ENCODE data around the gene CHI3L1.

Gene CHI3L1

DNA sequence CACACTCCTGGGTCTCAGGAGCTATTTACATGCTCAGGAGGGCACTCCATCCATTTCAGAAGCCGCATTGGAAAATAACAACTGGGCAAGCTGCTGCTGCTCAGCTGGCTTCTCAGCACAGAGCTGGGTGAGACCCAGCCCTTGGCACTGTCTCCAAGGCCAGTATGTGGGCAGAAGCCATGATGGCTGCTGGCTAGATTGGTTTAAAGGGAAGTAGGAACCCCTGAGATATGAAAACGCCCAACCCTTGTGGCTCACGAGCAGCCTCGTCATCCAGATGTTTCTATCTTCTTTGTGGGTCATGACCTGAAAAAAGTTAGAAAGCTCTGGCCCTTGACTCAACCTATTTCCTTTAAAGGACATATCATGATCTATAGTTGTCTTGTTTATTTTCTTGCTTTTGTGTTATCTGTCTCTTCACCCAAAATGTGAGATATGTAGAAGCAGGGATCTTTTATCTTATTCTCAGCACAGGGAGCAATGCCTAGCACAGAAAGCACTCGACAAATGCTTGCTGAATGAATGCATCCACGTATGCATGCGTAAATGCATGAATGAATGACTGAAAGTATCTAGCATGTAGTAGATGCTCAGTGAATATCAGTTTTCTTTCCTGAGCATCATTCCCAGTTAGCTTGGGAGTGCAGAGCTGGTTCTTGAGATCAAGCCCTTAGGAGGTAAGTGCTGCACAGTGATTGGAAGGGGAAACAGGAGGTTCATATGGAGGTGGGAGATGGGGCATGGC is 22.4 kb downstream of the CHI3L1 start:
- POLR2A ChIA-PET: no interaction called here
- CTCF ChIA-PET: interaction anchor here (4.7 kb wide), 1 partner anchor 9 kb away, joined by 19 read pairs; no protein-coding TSS in a partner anchor
- DNase-seq (ENCODE audit: extremely low spot score): no peak
- TF ChIP-seq, protein P1, sequence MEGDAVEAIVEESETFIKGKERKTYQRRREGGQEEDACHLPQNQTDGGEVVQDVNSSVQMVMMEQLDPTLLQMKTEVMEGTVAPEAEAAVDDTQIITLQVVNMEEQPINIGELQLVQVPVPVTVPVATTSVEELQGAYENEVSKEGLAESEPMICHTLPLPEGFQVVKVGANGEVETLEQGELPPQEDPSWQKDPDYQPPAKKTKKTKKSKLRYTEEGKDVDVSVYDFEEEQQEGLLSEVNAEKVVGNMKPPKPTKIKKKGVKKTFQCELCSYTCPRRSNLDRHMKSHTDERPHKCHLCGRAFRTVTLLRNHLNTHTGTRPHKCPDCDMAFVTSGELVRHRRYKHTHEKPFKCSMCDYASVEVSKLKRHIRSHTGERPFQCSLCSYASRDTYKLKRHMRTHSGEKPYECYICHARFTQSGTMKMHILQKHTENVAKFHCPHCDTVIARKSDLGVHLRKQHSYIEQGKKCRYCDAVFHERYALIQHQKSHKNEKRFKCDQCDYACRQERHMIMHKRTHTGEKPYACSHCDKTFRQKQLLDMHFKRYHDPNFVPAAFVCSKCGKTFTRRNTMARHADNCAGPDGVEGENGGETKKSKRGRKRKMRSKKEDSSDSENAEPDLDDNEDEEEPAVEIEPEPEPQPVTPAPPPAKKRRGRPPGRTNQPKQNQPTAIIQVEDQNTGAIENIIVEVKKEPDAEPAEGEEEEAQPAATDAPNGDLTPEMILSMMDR (IDR thresholded peaks at IDR 0.05; ENCODE audit: control extremely low read depth, extremely low read depth, low read depth, missing control alignments): no peak

DNA sequence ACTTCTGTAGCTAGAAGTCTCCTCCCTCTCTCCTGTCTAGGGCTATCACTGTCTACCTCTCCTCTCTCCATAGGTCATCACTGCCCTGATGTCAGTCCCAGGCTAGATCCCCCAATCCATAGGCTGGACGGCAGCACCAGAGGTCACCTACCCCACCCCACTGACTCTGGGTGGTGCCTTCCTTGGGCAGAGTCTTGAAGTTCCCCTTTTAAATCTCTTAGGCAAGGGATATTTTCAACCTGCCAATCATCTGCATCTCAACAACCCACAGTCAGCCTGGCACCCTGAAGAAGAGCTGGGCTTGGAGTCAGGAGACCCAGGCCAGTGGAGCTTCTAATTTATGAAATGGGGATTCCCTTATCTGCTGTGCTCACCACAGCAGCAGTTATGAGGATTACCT is 24.1 kb downstream of the CHI3L1 start:
- POLR2A ChIA-PET: no interaction called here
- CTCF ChIA-PET: interaction anchor here (1.2 to 4.7 kb wide), 4 partner anchors 10 to 123 kb away, joined by 3 to 19 read pairs (median 4); no protein-coding TSS in a partner anchor
- DNase-seq (ENCODE audit: extremely low spot score): no peak
- TF ChIP-seq, protein P1 (IDR thresholded peaks at IDR 0.05; ENCODE audit: control extremely low read depth, extremely low read depth, low read depth, missing control alignments): no peak

DNA sequence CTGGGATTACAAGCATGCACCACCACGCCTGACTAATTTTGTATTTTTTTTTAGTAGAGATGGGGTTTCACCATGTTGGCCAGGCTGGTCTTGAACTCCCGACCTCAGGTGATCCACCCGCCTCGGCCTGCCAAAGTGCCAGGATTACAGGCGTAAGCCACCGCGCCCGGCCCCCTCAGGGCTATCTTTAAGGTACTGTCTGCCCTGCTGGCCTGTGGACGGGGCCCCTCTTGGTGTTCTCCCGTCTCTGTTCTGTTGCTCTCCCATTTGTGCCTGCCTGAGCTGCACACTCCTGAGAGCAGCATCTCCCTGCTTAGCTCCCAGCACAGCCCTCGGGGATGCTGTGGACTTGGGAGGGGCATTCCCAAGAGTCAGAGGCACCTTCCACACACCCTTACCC is 24.8 kb downstream of the CHI3L1 start:
- ChIA-PET POLR2A (no interaction called here), CTCF (interaction anchor here (1.2 to 4.7 kb wide), 4 partner anchors 11 to 122 kb away, joined by 3 to 19 read pairs (median 4); no protein-coding TSS in a partner anchor)
- DNase-seq (ENCODE audit: extremely low spot score): no peak
- TF ChIP-seq, protein P1 (IDR thresholded peaks at IDR 0.05; ENCODE audit: control extremely low read depth, extremely low read depth, low read depth, missing control alignments): no peak

DNA sequence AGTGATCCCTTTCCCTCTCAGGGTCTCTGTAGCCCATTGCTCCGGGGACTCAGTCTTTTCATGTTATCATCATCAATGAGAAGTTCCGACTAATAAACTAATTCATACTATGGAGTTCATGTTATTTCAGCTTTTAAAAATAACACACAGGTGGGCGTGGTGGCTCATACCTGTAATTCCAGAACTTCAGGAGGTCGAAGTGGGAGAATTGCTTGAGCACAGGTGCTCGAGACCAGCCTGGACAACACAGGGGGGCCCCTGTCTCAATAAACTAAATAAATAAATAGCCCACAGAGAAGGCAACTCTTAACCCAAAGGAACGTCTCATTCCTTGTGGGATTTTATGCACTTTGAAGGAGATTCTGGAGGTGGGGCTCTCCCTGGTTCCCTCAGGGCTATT is 25.3 kb downstream of the CHI3L1 start:
- POLR2A ChIA-PET: no interaction called here
- CTCF ChIA-PET: interaction anchor here (1.2 to 4.7 kb wide), 2 partner anchors 12 to 106 kb away, joined by 3 to 19 read pairs; no protein-coding TSS in a partner anchor

DNA sequence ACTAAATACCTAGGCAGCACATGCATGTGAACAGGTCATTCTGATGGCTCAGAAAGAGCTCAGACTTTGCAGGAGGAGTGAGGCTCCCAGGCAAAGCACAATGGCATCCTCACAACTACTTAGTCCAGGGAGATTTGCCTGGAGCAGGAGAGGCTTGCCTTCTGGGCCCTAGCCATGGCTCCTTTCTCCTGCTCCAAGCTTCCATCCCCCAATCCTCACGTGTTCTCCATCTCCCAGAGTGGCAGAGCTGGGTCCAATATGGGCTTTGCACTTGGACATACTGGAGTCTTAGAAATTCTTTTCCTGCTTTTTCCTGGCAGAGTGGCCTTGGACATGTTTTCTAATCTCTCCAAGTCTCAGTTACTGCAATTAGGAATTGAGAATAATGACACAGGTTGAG is 26.7 kb downstream of the CHI3L1 start:
- TF ChIP-seq, protein P1 (IDR thresholded peaks at IDR 0.05; ENCODE audit: control extremely low read depth, extremely low read depth, low read depth, missing control alignments): no peak
- CTCF ChIA-PET: interaction anchor here (1.4 to 2.1 kb wide), 3 partner anchors 13 to 120 kb away, joined by 3 to 7 read pairs (median 5); no protein-coding TSS in a partner anchor
- no peak for DNase-seq (ENCODE audit: extremely low spot score)
- POLR2A ChIA-PET: no interaction called here

More for the DNA sequence above, 25.3 kb downstream of the CHI3L1 start:
- no peak for DNase-seq (ENCODE audit: extremely low spot score)
- TF ChIP-seq, protein P1 (IDR thresholded peaks at IDR 0.05; ENCODE audit: control extremely low read depth, extremely low read depth, low read depth, missing control alignments): no peak

DNA sequence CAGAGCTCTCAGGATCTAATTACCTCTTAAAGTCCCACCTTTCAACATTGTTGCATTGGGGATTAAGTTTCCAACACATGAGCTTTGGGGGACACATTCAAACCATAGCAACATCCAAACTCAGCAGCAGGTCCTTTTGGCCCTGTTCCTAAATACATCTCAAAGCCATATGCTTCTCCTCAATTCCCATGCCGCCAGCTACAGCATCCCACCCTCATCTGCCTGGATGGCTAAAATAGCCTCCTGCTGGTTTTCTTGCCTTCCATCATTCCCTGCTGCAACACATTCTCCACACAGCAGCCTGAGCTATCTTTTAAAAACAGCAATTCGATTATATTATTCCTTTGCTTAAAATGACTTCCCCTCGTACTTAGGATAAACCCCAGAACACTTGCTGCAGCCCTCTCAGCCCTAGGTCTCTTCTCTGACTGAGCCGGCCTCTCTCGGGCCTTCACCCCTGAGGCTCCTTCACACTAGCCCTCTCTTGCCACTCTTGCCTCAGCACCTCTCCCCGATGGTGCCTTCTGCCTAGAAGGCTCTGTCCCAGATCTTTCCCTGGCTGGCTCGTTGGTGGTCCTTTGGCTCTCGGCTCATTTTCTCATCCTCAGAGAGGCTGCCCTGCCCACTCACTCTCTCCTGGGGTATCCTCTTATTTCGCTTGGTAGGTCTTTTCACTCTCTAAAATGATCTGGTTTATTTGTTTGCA is 27.4 kb downstream of the CHI3L1 start:
- CTCF ChIA-PET: interaction anchor here (0.8 to 2.1 kb wide), 5 partner anchors 11 to 120 kb away, joined by 3 to 7 read pairs (median 4); no protein-coding TSS in a partner anchor
- POLR2A ChIA-PET: no interaction called here
- TF ChIP-seq, protein P1 (IDR thresholded peaks at IDR 0.05; ENCODE audit: control extremely low read depth, extremely low read depth, low read depth, missing control alignments): no peak
- DNase-seq (ENCODE audit: extremely low spot score): no peak
